TTC549 (cell line): ENCODE data around the gene FAM135A.
A peak's percentile ranks its signal among the peaks of the same experiment; 100 is the strongest.
"Not testable (repeated sequence)": the region's sequence is repeated elsewhere in the genome, so short reads cannot be mapped to it uniquely, and the experiment has no call there.

ENCODE experiments used
- FAIRE-seq: peaks from 2 replicates; lab custom pipeline; 2012; peaks lifted over from hg19 to GRCh38; lab: Jason Lieb, UNC

FAM135A gene

DNA sequence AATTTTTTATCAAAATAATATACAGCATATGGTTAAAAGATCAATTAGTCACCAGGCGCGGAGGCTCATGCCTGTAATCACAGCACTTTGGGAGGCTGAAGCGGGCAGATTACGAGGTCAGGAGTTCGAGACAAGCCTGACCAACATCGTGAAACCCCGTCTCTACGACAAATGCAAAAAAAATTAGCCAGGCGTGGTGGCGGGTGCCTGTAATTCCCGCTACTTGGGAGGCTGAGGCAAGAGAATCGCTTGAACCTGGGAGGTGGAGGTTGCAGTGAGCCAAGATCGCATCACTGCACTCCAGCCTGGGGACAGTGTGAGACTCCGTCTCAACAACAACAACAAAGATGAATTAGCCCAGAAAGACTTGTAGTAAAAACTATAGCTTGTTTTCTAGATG, 46.4 kb downstream of the FAM135A start:
- FAIRE-seq: not testable (repeated sequence)

DNA sequence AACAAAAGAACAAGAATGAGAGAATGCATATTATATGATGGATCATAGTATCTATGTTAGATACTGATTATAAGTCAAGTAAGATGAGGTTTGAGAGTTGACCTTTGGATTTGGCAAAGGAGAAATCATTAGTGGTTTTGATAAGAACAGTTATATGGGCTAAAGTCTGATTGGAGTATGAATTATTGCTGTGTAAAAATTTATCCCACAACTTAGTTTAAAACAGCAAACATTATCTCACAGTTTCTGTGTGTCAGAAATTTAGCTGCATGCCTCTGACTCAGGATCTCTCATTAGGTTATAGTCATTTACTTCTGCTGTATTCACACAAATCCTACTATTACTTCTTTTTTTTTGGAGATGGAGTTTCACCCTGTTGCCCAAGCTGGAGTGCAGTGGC, 56.7 kb downstream of the FAM135A start:
- no peak for FAIRE-seq

DNA sequence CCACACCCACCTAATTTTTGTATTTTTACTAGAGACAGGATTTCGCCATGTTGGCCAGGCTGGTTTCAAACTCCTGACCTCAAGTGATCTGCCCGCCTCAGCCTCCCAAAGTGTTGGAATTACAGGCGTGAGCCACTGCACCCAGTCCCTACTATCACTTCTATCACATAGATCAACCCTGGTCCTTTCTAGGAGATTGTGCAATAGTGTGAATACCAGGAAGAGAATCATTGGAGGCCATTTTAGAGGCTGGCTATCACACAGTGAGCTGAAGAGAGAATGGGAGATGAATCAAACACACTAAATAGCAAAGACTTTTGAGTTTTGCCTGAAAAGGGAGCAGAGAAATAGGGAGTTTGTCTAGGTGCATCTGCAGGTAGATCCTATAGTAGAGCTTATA, 57.2 kb downstream of the FAM135A start:
- not testable (repeated sequence) for FAIRE-seq

DNA sequence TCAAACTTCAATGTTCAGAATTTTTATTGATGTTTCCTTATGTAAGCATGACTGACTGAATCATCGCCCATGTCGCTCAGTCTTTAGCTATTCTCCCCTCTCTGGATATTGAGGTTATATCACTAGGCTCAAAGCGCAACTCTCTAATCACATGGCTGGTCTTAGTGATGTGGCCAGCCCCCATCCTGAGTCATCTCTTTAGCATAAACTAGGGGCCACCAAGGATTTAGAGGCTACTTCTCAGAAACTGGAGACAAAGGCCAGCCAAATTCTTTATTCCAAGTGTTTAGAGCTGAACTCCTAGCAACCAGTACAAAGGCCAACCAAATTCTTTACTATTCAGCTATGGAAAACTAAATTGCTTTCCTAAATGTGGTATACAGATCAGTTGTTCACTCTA, 61.4 kb downstream of the FAM135A start:
- FAIRE-seq: no peak

DNA sequence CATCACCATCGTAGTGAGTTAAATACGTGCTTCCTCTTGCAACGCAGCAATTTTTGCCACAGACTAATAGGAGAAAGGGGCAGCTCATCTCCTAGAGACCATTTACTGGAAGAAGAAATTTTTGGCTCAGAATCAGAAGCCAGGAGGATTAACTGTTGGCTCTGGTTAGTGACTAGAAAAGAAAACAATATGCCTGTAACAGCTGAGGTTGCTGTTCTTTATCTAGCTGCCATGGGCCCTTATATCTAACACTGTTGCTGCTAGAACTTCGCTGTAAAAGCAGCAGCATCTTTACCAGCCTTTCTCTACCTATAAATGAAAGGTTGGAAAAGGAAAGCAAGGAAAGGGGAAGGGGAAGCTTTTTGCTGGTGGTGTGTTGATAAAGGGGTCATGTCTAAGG, 65.9 kb downstream of the FAM135A start:
- FAIRE-seq: no peak

DNA sequence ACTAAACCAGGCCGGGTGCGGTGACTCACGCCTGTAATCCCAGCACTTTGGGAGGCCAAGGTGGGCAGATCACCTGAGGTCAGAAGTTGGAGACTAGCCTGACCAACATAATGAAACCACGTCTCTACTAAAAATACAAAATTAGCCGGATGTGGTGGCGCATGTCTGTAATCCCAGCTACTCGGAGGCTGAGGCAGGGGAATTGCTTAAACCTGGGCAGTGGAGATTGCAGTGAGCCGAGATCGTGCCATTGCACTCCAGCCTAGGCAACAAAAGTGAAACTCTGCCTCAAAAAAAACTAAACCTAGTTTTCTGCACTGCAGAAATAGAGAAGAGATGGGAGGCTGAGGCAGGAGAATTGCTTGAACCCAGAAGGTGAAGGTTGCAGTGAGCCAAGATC, 73.3 kb downstream of the FAM135A start:
- not testable (repeated sequence) for FAIRE-seq

DNA sequence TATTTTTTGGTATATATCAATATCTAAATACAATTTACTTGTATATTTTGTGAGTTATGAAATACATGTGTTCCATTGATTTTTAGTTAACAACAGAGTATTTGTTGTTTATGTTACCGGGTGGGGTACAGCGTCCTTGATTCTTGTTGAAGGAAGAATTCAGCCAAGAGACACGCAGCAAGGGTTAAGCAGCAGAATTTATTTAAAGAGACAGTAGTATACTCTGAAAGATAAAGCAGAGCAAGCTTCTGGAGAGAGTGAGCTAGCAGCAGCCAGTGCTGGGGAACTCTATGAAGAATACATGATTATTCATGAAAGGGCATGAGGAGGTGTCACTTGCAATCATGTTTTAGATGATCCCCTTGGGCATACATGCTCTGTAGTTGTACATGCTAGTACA, 76.1 kb downstream of the FAM135A start:
- no peak for FAIRE-seq

DNA sequence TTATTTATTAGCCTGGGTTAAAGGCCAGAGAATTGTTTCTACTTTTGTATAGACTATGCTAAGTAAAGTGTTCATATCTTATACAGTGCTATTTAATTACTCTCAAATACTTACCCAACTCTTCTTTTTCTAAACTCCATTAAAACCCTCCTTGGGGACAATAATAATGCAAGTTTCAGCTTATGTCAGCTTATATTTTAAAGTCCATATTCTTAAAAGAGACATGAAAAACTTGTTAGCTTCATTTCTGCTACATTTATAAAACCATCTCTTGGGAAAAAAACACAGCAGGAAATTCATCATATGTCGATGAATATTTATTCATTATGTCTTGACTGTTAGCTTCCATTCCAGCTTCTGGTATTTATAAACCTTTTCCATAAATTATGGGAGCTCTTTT, 81.5 kb downstream of the FAM135A start:
- no peak for FAIRE-seq

DNA sequence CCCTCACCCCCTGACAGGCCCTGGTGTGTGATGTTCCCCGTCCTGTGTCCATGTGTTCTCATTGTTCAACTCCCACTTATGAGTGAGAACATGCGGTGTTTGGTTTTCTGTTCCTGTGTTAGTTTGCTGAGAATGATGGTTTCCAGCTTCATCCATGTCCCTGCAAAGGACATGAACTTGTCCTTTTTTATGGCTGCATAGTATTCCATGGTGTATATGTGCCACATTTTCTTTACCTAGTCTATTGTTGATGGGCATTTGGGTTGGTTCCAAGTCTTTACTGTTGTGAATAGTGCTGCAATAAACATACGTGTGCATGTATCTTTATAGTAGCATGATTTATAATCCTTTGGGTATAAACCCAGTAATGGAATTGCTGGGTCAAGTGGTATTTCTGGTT, 82.5 kb downstream of the FAM135A start:
- not testable (repeated sequence) for FAIRE-seq

DNA sequence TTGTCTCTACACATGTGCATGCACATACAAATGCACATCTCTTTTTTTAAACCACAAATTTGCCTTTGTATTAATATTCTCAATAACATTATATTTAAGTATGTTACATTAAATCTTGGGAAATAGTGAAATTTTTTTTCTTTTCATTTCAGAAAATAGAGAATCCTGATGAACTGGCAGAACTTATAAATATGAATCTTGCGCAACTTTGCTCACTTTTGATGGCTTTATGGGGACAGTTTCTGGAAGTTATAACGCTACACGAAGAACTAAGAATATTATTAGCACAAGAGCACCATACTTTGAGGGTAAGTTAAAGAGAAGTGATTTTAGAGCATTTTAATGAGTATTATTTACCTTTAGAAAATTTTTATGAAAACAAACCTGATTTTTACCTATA, 89.2 kb downstream of the FAM135A start:
- FAIRE-seq: no peak

DNA sequence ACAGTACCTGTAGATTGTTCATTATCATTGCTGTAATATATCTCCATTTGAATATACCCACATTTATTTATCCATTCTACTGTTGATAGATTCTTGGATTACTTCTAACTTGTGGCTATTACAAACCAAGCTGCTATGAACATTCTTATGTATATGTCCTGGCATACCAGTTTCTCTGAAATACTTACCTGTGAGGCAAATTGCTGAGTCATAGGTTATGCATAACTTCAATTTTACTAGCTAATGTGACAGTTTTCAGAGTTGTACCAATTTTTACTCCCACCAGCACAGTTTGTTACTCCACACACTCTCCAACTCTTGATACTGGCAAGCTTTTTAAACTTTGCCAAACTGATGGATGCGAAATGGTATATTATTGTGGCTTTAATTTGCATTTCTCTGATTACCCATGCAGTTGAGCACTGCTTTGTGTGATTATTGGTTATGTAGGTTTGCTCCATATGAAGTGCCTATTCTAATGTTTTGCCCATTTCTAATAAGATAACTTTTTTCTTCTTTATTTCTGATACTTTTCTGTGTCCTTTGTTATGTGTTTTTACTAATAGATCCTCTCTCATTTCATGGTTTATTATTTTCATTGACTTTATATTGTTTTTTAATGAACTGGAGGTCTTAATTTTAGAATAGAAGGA, 90.6 kb downstream of the FAM135A start:
- no peak for FAIRE-seq

DNA sequence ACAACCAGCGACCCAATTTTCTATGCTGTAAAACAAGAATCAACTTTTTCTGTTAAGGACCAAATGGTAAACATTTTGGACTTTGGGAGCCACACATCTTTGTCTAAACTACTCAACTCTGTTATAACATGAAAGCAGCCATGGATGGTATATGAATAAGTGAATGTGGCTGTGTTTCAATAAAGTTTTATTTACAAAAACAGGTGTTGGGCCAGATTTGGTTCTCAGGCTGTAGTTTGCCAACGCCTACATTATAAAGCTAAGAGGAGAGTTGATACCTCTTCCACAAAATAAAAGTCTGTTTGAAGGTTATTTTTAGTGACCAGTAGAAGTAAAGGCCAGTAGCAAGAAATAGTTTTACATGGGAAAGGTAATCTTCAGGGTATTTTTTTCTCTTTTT, 93.0 kb downstream of the FAM135A start:
- no peak for FAIRE-seq

DNA sequence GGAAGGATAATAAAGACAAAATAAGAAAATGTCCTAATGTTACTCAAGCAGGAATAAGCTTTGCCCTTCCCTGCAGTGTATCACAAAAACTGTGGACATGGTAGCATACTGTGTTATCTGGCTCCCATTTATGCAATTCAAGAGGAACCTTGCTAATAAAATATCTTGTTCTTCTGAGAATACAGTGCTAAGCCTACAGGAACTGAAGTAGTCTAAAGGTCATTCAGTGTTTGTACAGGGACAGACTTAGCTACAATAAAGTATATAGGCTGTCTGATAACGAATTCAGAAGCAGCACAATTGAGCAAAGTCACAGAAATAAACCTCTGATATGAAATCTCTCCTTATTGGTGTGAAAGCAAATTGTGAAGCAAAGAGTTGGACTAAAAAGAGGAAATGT, 93.9 kb downstream of the FAM135A start:
- FAIRE-seq: no peak

DNA sequence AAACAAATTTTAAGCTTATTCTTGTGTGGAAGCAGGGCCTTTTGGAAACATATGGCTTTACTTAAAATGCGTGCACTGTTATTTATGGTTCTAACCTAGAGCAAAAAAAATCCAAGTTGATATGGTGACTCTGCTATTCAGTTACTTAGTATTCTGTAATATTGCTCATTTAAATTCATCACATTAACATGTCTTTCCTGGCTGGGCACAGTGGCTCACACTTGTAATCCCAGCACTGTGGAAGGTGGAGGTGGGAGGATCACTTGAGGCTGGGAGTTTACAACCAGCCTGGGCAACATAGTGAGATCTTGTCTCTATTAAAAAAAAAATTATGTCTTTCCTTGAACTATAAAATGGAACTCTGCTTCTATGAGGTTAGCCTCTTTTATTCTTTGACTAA, 95.6 kb downstream of the FAM135A start:
- FAIRE-seq: no peak

DNA sequence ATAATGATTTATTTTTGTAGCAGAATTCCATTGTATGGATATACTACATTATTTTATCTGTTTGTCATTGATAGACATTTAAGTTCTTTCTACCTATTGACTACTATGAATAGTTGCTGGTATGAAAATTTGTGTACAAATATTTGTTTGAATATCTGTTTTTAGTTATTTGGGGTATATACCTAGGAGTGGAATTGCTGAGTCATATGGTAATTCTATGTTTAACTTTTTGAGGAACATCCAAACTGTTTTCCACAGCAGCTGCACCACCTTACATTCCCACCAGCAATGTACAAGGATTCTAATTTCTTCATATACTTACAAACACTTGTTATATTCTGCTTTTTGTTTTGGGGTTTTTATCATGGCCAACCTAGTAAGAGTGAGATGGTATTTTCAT, 97.3 kb downstream of the FAM135A start:
- no peak for FAIRE-seq

DNA sequence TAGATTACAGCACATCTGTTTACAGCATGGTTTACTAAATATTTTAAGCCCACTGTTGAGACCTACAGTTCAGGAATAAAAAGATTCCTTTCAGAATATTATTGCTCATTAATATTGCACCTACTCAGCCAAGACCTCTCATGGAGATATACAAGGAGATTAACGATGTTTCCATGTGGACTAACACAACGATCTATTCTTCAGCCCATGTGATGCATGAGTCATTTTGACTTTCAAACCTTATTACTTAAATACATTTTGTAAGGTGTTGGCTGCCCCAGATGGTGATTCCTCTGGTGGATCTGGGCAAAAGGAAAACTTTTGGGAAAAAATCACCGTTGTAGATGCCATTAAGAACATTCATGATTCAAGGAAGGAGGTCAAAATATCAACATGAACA, 105.4 kb downstream of the FAM135A start:
- no peak for FAIRE-seq

DNA sequence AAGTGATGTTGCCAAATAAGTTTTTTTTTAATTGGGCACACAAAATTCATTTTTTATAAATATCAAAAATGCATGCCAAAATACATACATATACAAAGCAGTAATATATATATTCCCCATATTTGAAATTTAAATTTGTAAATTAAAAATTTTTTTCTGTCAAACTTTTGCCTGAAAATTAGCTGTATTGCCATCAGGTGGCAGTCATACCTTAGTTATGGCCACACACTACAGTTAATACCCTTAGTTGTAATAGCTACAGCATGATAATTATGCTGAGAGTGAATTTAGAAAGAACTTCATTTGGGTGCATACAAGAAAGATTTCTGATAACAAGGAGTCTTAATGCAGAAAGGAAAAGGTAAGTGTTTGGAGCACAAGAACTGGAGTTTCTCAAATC, 107.3 kb downstream of the FAM135A start:
- FAIRE-seq: peak; percentile 61

DNA sequence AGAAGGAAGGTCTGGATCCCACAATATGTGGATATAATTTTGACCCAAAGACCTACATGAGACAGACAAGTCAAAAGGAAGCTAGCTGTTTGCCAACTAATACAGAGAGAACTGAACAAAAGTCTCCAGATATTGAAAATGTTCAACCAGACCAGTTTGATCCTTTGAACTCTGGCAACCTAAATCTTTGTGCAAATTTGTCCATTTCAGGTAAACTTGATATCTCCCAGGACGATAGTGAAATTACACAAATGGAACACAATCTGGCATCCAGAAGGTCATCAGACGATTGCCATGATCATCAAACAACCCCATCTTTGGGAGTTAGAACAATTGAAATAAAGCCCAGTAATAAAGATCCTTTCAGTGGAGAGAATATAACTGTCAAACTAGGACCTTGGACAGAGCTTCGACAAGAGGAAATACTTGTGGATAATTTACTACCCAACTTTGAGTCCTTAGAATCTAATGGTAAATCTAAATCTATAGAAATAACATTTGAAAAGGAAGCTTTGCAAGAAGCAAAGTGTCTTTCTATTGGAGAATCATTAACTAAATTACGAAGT, 111.5 kb downstream of the FAM135A start:
- FAIRE-seq: no peak

DNA sequence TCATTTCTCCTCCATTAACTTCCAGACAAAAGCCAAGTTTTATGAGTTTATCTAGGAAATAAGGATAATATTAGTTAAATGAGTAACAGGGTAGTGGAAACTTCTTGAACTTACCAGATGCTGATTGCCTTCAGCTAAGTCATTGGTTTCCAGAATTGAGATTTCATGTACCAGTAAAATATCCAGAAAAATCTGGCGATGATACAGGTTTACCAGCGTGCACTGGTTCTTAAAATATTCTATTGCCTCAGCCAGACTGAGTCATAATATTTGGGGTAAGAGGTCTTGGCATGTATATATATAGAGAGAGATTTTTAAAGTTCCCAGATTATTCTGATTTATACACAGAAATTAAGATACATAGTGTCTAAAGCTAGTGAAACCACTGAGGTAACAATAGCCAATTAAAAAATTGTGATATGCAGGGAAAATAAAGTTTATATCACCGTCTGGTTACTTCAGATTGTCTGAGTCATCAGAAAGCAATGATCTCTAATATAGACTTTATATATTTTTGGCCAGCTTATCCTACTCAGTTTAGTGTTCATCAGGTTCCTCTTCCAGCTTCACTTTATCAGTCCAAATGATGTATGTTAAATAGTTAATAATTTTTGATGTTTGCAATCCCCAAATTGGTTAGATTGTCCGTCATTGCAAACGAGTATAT, 113.9 kb downstream of the FAM135A start:
- FAIRE-seq: no peak

DNA sequence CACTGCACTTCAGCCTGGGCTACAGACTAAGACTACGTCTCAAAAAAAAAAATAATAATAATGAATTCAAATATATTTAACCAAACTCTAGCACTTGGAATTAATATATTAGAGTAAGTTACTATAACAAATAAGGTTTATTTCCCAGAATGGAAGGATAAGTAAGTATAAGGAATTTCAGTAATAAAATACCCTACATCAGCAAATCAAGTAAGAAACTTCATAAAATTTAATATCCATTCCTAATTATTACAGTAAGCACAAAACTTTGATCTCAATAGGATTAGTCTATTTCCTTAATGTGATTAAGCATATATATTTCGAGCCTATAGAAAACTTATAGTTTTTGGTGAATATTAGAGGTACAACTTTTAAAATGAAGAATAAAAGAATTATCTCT, 116.7 kb downstream of the FAM135A start:
- peak; percentile 11 for FAIRE-seq

DNA sequence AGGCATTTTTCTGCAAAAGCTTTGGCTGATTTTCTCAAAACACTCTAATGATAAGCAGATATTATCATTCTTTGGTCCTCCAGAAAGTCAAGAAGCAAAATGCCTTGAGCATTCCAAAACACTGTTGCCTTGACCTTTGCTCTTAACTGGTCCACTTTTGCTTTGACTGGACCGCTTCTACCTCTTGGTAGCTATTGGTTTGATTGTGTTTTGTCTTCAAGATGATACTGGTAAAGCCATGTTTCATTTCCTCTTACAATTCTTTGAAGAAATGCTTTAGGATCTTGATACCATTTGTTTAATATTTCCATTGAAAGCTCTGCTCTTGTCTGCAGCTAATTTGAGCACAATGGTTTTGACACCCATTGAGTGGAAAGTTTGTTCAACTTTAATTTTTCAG, 117.8 kb downstream of the FAM135A start:
- FAIRE-seq: no peak

DNA sequence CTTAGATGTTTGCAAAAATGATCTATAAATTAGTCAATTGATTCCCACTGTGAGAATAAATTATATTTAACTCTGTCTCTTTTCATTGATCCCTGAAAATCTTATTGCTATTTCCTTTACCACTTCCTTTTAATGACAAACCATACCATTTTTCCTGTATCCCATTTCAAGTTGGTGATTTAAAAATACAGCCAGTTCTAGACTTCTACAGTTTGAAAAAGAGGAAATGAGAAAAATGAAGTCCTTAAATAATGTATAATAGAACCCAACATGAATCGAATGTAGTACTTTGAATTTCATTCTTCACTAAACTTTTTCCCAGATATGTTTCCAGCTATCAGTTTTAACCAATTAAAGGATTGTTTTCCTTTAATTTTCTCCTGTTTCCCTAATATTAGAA, 124.0 kb downstream of the FAM135A start:
- FAIRE-seq: no peak

DNA sequence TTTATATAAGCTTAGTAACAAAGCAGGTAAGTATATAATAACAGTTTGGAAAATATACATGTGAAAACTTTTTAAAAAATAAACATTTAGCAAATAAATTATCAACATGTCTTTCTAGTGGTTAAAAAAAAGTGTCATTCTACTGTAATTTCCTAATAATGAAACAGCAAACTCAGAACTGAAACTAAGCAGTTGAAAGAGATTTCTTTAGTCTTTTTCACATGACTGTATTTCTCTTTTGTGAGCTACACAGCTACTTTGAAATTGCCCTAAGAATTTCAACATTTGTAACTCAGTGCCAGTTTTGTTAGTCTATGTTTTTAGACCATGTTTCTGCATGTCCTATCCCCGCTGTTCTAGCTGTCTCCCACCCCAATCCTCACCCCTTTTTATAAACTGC, 125.1 kb downstream of the FAM135A start:
- no peak for FAIRE-seq

DNA sequence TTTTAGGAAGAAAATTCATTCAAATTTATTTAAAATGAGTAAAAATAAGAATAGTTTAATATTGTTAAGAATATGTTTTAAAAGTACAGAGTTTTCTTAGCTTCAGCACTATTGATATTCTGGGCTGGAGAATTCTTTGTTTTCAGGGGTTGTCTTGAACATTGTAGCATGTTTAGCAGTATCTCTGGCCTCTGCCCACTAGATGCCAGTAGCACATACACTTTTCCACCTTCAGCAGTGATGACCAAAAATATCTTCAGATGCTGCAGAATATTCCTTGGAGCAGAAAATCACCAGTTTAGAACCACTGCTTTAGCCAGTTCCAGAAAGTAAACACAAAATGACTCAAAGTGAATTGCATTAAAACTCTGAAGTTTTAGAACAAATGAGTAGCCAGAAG, 134.0 kb downstream of the FAM135A start:
- FAIRE-seq: peak; percentile 57
